ENCODE measurements around the gene GDI2.

DNA sequence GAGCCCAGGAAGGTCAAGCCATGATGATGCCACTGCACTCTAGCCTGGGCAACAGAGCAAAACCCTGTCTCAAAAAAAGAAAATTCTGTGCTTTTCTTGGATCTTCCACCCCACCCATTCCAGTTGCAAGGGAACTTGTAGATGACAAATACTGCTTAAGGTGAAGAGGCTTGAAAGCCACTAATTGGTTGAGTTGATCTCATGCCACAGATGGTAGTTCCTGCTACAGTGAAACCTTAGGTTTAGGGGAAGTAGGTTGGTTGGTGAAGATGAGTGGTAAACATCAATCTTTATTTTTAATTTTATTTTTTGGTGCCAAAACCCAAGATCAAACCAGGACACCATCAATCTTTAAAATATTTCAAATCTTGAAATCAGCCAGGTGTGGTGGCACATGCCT, 2.9 kb upstream of the GDI2 start:
- TF ChIP-seq, protein P1, sequence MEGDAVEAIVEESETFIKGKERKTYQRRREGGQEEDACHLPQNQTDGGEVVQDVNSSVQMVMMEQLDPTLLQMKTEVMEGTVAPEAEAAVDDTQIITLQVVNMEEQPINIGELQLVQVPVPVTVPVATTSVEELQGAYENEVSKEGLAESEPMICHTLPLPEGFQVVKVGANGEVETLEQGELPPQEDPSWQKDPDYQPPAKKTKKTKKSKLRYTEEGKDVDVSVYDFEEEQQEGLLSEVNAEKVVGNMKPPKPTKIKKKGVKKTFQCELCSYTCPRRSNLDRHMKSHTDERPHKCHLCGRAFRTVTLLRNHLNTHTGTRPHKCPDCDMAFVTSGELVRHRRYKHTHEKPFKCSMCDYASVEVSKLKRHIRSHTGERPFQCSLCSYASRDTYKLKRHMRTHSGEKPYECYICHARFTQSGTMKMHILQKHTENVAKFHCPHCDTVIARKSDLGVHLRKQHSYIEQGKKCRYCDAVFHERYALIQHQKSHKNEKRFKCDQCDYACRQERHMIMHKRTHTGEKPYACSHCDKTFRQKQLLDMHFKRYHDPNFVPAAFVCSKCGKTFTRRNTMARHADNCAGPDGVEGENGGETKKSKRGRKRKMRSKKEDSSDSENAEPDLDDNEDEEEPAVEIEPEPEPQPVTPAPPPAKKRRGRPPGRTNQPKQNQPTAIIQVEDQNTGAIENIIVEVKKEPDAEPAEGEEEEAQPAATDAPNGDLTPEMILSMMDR (IDR thresholded peaks at IDR 0.05) = no peak
- TF ChIP-seq POLR2A (IDR thresholded peaks at IDR 0.05) = no peak

All from prostate gland (tissue), 2 donors.